Activated CD8-positive, alpha-beta T cell treated with anti-CD3 and anti-CD28 coated beads, Interleukin-2, amount 10 ng/mL, durations not matched to agents 7 days and 5 days (primary cell): ENCODE measurements around the gene WBP2NL. TPM values are rescaled to one million over a fixed set of nuclear protein-coding genes. Genes with fewer than 3 reads are reported as not detected.

Experiments
- ATAC-seq: fragments of 150-1000 bp; cut with Tn5 transposase; one replicate; pipeline ENCODE4 v1.10.0; 2021; ENCODE audit warnings: moderate library complexity
- CTCF ChIA-PET: fragments of 350-600 bp; sonication (Branson Sonifier 250); formaldehyde crosslinking; loops from one replicate; lab custom pipeline; 2021; ENCODE audit warnings: antibody characterized with exemption; lab: Charles Lee
- POLR2A ChIA-PET: fragments of 350-600 bp; sonication (Branson Sonifier 250); formaldehyde crosslinking; loops from one replicate; lab custom pipeline; 2021; ENCODE audit warnings: antibody characterized with exemption; lab: Charles Lee
- DNase-seq: peaks from one replicate; pipeline ENCODE4 v3.0.0-alpha.2; 2020
- H3K27ac Mint-ChIP-seq: one replicate; pipeline ENCODE4 v1.8.0; 2021; ENCODE audit warnings: mild to moderate bottlenecking, mixed read lengths
- H3K27me3 Mint-ChIP-seq: one replicate; pipeline ENCODE4 v1.8.0; 2021; ENCODE audit warnings: low read depth, mixed read lengths
- H3K36me3 Mint-ChIP-seq: one replicate; pipeline ENCODE4 v1.8.0; 2021; ENCODE audit warnings: low read depth, mixed read lengths
- H3K4me1 Mint-ChIP-seq: one replicate; pipeline ENCODE4 v1.8.0; 2021; ENCODE audit warnings: low read depth, mixed read lengths
- H3K4me3 Mint-ChIP-seq: one replicate; pipeline ENCODE4 v1.8.0; 2021; ENCODE audit warnings: mild to moderate bottlenecking, mixed read lengths
- H3K9me3 Mint-ChIP-seq: one replicate; pipeline ENCODE4 v1.8.0; 2022; ENCODE audit warnings: mixed read lengths; ENCODE audit not compliant: insufficient read depth
- total RNA-seq, 2 experiments: library from RNA; stranded (reverse); gene quantifications; one replicate each; pipeline ENCODE4 v1.2.3, GENCODE V29; 2021

Gene WBP2NL
- total RNA-seq, 2 experiments from 2014 or later: 1.1 to 1.3 TPM

DNA sequence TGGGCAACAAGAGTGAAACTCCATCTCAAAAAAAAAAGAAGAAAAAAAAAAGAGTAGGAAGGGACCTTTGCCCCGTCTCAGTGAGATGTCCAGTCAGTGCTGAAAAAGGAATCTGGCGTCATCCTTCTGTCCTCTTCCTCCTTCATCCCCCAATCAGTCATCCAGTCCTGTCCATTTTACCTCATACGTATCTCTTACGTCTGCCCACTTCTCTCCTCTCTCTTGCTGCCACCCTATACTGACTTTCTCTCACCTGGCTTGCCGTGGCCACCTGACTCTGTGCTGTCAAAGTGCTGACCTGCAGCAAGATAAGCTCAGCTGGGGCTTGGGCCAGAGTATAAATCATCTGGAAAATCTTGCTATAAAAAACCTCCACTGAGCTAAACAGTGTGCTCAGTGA lies 15.7 kb upstream of the WBP2NL start:
- POLR2A ChIA-PET: interaction anchor here (0.5 to 1.0 kb wide), 3 partner anchors 16 to 137 kb away, joined by 3 to 4 read pairs (median 4); partner anchors contain the start of genes NDUFA6 and WBP2NL
- Mint-ChIP-seq H3K9me3 (no peaks in the 10 kb centered on the region), H3K36me3 (no peaks in the 10 kb centered on the region), H3K27ac (peak overlapping the region; percentile 20), H3K4me3 (no peak overlapping the region), H3K27me3 (peaks cover 28% of the 10 kb centered on the region), H3K4me1 (no peaks in the 10 kb centered on the region)
- ATAC-seq (no peak), DNase-seq (no peak)
- CTCF ChIA-PET: interaction anchor here (1.6 kb wide), 1 partner anchor 11 kb away, joined by 7 read pairs; no protein-coding TSS in a partner anchor

- CTCF ChIA-PET: interaction anchor here (1.6 kb wide), 1 partner anchor 10 kb away, joined by 7 read pairs; no protein-coding TSS in a partner anchor
- DNase-seq: no peak
- Mint-ChIP-seq H3K27me3 (peaks cover 21% of the 10 kb centered on the region), H3K4me3 (no peak overlapping the region), H3K36me3 (no peaks in the 10 kb centered on the region), H3K9me3 (no peaks in the 10 kb centered on the region), H3K4me1 (no peaks in the 10 kb centered on the region), H3K27ac (no peak overlapping the region)
- ATAC-seq: no peak
- POLR2A ChIA-PET: interaction anchor here (0.6 to 1.0 kb wide), 2 partner anchors 15 to 106 kb away, joined by 4 read pairs; partner anchors contain the start of genes NDUFA6 and WBP2NL
Measured at GRCh38 chr22:41983513-41984405, 14.8 kb upstream of the WBP2NL start.

GRCh38 chr22:41987276-41987675 lies 11.3 kb upstream of the WBP2NL start:
- Mint-ChIP-seq H3K4me3 (no peak overlapping the region), H3K4me1 (no peaks in the 10 kb centered on the region), H3K9me3 (no peaks in the 10 kb centered on the region), H3K27ac (no peak overlapping the region), H3K27me3 (peaks cover 15% of the 10 kb centered on the region), H3K36me3 (no peaks in the 10 kb centered on the region)
- DNase-seq (no peak), ATAC-seq (no peak)
- CTCF ChIA-PET: no interaction called here
- POLR2A ChIA-PET: interaction anchor here (1.2 kb wide), 1 partner anchor 11 kb away, joined by 3 read pairs; the partner anchor contains the start of gene WBP2NL

GRCh38 chr22:41989246-41989645 lies 9.3 kb upstream of the WBP2NL start:
- Mint-ChIP-seq H3K27me3 (peaks cover 8% of the 10 kb centered on the region), H3K4me1 (peaks cover 2% of the 10 kb centered on the region), H3K4me3 (no peak overlapping the region), H3K27ac (no peak overlapping the region), H3K36me3 (no peaks in the 10 kb centered on the region), H3K9me3 (no peaks in the 10 kb centered on the region)
- POLR2A ChIA-PET: no interaction called here
- DNase-seq (no peak), ATAC-seq (no peak)
- CTCF ChIA-PET: no interaction called here

GRCh38 chr22:41991111-41991510 lies 7.5 kb upstream of the WBP2NL start:
- ATAC-seq (no peak), DNase-seq (no peak)
- no peak overlapping the region for H3K4me3 Mint-ChIP-seq
- peaks cover 14% of the 10 kb centered on the region for H3K4me1 Mint-ChIP-seq
- H3K27me3 Mint-ChIP-seq: peaks cover 14% of the 10 kb centered on the region
- POLR2A ChIA-PET: no interaction called here
- CTCF ChIA-PET: no interaction called here
- no peaks in the 10 kb centered on the region for H3K36me3 Mint-ChIP-seq
- H3K9me3 Mint-ChIP-seq: no peaks in the 10 kb centered on the region
- no peak overlapping the region for H3K27ac Mint-ChIP-seq

- DNase-seq (no peak), ATAC-seq (no peak)
- ChIA-PET POLR2A (no interaction called here), CTCF (interaction anchor here (2.7 kb wide), 1 partner anchor 9 kb away, joined by 7 read pairs; no protein-coding TSS in a partner anchor)
- H3K27ac Mint-ChIP-seq: no peak overlapping the region
- no peaks in the 10 kb centered on the region for H3K9me3 Mint-ChIP-seq
- no peak overlapping the region for H3K4me3 Mint-ChIP-seq
- no peaks in the 10 kb centered on the region for H3K36me3 Mint-ChIP-seq
- H3K4me1 Mint-ChIP-seq: peaks cover 14% of the 10 kb centered on the region
- H3K27me3 Mint-ChIP-seq: peaks cover 24% of the 10 kb centered on the region
Measured at GRCh38 chr22:41992496-41992895, 6.1 kb upstream of the WBP2NL start.

GRCh38 chr22:41995211-41995610 lies 3.4 kb upstream of the WBP2NL start:
- ATAC-seq (no peak), DNase-seq (no peak)
- POLR2A ChIA-PET: no interaction called here
- Mint-ChIP-seq H3K36me3 (peaks cover 6% of the 10 kb centered on the region), H3K27me3 (peaks cover 25% of the 10 kb centered on the region), H3K4me1 (peaks cover 29% of the 10 kb centered on the region), H3K4me3 (no peak overlapping the region), H3K9me3 (no peaks in the 10 kb centered on the region), H3K27ac (no peak overlapping the region)
- CTCF ChIA-PET: interaction anchor here (2.7 kb wide), 1 partner anchor 12 kb away, joined by 7 read pairs; no protein-coding TSS in a partner anchor

GRCh38 chr22:41996826-41997225 lies 1.8 kb upstream of the WBP2NL start:
- ATAC-seq (no peak), DNase-seq (no peak)
- Mint-ChIP-seq H3K4me1 (peaks cover 29% of the 10 kb centered on the region), H3K27me3 (peaks cover 21% of the 10 kb centered on the region), H3K4me3 (no peak overlapping the region), H3K36me3 (peaks cover 6% of the 10 kb centered on the region), H3K9me3 (no peaks in the 10 kb centered on the region), H3K27ac (no peak overlapping the region)
- POLR2A ChIA-PET: interaction anchor here (0.6 kb wide), 1 partner anchor 34 kb away, joined by 3 read pairs; no protein-coding TSS in a partner anchor
- CTCF ChIA-PET: no interaction called here

- H3K9me3 Mint-ChIP-seq: no peaks in the 10 kb centered on the region
- H3K27ac Mint-ChIP-seq: no peak overlapping the region
- no peak overlapping the region for H3K4me3 Mint-ChIP-seq
- peaks cover 16% of the 10 kb centered on the region for H3K4me1 Mint-ChIP-seq
- POLR2A ChIA-PET: no interaction called here
- ATAC-seq: no peak
- peaks cover 20% of the 10 kb centered on the region for H3K27me3 Mint-ChIP-seq
- H3K36me3 Mint-ChIP-seq: peaks cover 7% of the 10 kb centered on the region
- DNase-seq: no peak
- CTCF ChIA-PET: no interaction called here
Measured at GRCh38 chr22:42000466-42000865, 1.9 kb downstream of the WBP2NL start.

- POLR2A ChIA-PET: interaction anchor here (0.6 kb wide), 1 partner anchor 78 kb away, joined by 3 read pairs; the partner anchor contains the start of gene SMDT1
- Mint-ChIP-seq H3K27me3 (peaks cover 21% of the 10 kb centered on the region), H3K4me3 (no peak overlapping the region), H3K4me1 (peaks cover 15% of the 10 kb centered on the region), H3K27ac (no peak overlapping the region), H3K9me3 (no peaks in the 10 kb centered on the region), H3K36me3 (peaks cover 7% of the 10 kb centered on the region)
- DNase-seq (no peak), ATAC-seq (no peak)
- CTCF ChIA-PET: no interaction called here
Measured at GRCh38 chr22:42001121-42001520, 2.5 kb downstream of the WBP2NL start.

GRCh38 chr22:42001706-42002105 lies 3.1 kb downstream of the WBP2NL start:
- ATAC-seq: no peak
- H3K27ac Mint-ChIP-seq: no peak overlapping the region
- no peaks in the 10 kb centered on the region for H3K9me3 Mint-ChIP-seq

DNA sequence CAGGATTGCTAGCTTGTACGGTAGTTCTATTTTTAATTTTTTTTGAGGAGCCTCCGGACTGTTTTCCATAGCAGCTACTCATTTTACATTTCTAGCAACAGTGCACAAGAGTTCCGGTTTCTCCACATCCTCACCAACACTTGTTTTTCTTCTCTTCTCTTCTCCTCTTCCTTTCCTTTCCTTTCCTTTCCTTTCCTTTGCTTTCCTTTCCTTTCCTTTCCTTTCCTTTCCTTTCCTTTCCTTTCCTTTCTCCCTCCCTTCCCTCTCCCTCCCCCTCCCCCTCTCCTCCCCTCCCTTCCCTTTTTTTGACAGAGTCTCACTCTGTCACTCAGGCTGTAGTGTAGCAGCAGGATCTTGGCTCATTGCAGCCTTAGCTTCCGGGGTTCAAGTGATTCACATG lies 9.3 kb downstream of the WBP2NL start:
- no peaks in the 10 kb centered on the region for H3K4me1 Mint-ChIP-seq
- peaks cover 16% of the 10 kb centered on the region for H3K27me3 Mint-ChIP-seq
- ChIA-PET POLR2A (no interaction called here), CTCF (no interaction called here)
- H3K36me3 Mint-ChIP-seq: peaks cover 4% of the 10 kb centered on the region
- H3K27ac Mint-ChIP-seq: no peak overlapping the region
- H3K4me3 Mint-ChIP-seq: no peak overlapping the region
- peaks cover 21% of the 10 kb centered on the region for H3K9me3 Mint-ChIP-seq
- ATAC-seq (no peak), DNase-seq (no peak)

More at GRCh38 chr22:42001706-42002105, 3.1 kb downstream of the WBP2NL start:
- peaks cover 15% of the 10 kb centered on the region for H3K4me1 Mint-ChIP-seq
- peaks cover 18% of the 10 kb centered on the region for H3K27me3 Mint-ChIP-seq
- H3K36me3 Mint-ChIP-seq: peaks cover 7% of the 10 kb centered on the region
- H3K4me3 Mint-ChIP-seq: no peak overlapping the region
- no peak for DNase-seq
- CTCF ChIA-PET: no interaction called here
- POLR2A ChIA-PET: no interaction called here
